ENCODE data around the gene FBXL17.

DNA sequence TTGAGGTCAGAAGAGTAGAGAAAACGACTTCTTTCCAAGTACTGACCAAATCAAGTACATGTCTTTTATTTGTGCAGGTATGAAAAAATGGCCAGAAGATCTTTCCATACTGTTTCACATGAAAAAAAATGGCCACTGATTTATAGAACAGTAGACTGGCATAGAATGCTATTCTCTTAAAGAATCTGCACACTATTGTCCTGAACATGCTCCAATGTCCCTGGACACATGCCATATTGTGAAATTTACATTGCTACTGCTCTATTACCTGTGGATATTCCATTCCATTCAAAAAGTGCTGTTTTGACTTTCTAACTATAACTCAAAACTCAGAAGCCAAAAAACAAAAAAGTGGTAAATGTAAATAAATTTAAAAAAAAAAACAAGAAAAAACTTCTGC, 60.6 kb downstream of the FBXL17 start:
- TF ChIP-seq CTCF (IDR thresholded peaks at IDR 0.05) (no peak), EZH2 (IDR thresholded peaks at IDR 0.05; ENCODE audit: borderline replicate concordance, insufficient read depth, low read depth, low read length, poor library complexity, severe bottlenecking) (no peak)
